ENCODE data around the gene PCDHA1. TPM values are rescaled to one million over a fixed set of nuclear protein-coding genes. Genes with fewer than 3 reads are reported as not detected.

The PCDHA1 gene
- total RNA-seq, 2 experiments from 2014 or later, result not detected

DNA sequence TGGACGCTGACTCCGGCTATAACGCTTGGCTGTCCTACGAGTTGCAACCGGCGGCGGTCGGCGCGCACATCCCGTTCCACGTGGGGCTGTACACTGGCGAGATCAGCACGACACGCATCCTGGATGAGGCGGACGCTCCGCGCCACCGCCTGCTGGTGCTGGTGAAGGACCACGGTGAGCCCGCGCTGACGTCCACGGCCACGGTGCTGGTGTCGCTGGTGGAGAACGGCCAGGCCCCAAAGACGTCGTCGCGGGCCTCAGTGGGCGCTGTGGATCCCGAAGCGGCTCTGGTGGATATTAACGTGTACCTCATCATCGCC lies 91.3 kb downstream of the PCDHA1 start:
- ATAC-seq, result no peak
- peaks cover 1% of the 10 kb centered on the region for H3K36me3 Mint-ChIP-seq
- CTCF ChIA-PET, result no interaction called here

GRCh38 chr5:140881889-140882590 lies 96.1 kb downstream of the PCDHA1 start, which contains the start of gene PCDHA13:
PCDHA13 (plus strand) TSS chr5:140882124; CDS start chr5:140882269, 145 bp downstream.
- DNase-seq (no peak), ATAC-seq (no peak)
- CTCF ChIA-PET, result no interaction called here
- no peak within 1 kb of the TSS for H3K4me3 Mint-ChIP-seq
- H3K9me3 Mint-ChIP-seq (ENCODE audit: low read depth), result peaks cover 8% of the 10 kb centered on the region
- peaks cover 4% of the 10 kb centered on the region for H3K36me3 Mint-ChIP-seq
- peaks cover 2% of the 10 kb centered on the region for H3K27me3 Mint-ChIP-seq
- no peak within 1 kb of the TSS for H3K27ac Mint-ChIP-seq
- no peaks in the 10 kb centered on the region for H3K4me1 Mint-ChIP-seq

More for the DNA sequence above, 91.3 kb downstream of the PCDHA1 start:
- Mint-ChIP-seq H3K27me3 (peaks cover 10% of the 10 kb centered on the region), H3K4me1 (no peaks in the 10 kb centered on the region), H3K9me3 (ENCODE audit: low read depth) (peaks cover 10% of the 10 kb centered on the region), H3K4me3 (no peak overlapping the region), H3K27ac (no peak overlapping the region)
- no peak for DNase-seq

DNA sequence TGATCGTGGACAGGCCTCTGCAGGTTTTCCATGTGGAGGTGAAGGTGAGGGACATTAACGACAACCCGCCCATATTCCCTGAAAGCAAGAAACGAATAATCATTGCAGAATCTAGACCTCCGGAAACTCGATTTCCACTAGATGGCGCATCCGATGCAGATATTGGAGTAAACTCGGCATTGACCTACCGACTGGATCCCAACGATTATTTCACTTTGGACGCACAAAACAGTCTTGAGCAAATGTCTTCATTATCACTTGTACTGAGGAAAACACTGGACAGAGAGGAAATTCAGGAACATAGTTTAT lies 96.6 kb downstream of the PCDHA1 start:
- Mint-ChIP-seq H3K4me3 (no peak overlapping the region), H3K36me3 (peaks cover 4% of the 10 kb centered on the region), H3K27me3 (peaks cover 2% of the 10 kb centered on the region), H3K4me1 (no peaks in the 10 kb centered on the region), H3K27ac (no peak overlapping the region), H3K9me3 (ENCODE audit: low read depth) (peaks cover 10% of the 10 kb centered on the region)
- CTCF ChIA-PET, result interaction anchor here (0.6 kb wide), 1 partner anchor 443 kb away, joined by 3 read pairs; no protein-coding TSS in a partner anchor
- DNase-seq, result no peak
- no peak for ATAC-seq

- Mint-ChIP-seq H3K27me3 (peaks cover 2% of the 10 kb centered on the region), H3K36me3 (peaks cover 3% of the 10 kb centered on the region), H3K4me3 (no peak overlapping the region), H3K4me1 (no peaks in the 10 kb centered on the region), H3K27ac (no peak overlapping the region), H3K9me3 (ENCODE audit: low read depth) (peaks cover 10% of the 10 kb centered on the region)
- no peak for ATAC-seq
- CTCF ChIA-PET, result interaction anchor here (0.6 kb wide), 1 partner anchor 443 kb away, joined by 3 read pairs; no protein-coding TSS in a partner anchor
- no peak for DNase-seq
Observed at GRCh38 chr5:140883373-140883772, 97.4 kb downstream of the PCDHA1 start.

- DNase-seq, result no peak
Observed at GRCh38 chr5:140883927-140884697, 98.2 kb downstream of the PCDHA1 start.

GRCh38 chr5:140916325-140916724 lies 130.4 kb downstream of the PCDHA1 start:
- Mint-ChIP-seq H3K27ac (no peak overlapping the region), H3K9me3 (ENCODE audit: low read depth) (peaks cover 7% of the 10 kb centered on the region), H3K4me3 (no peak overlapping the region), H3K4me1 (no peaks in the 10 kb centered on the region), H3K27me3 (no peaks in the 10 kb centered on the region), H3K36me3 (no peaks in the 10 kb centered on the region)
- DNase-seq (no peak), ATAC-seq (no peak)
- CTCF ChIA-PET, result no interaction called here

More at GRCh38 chr5:140883927-140884697, 98.2 kb downstream of the PCDHA1 start:
- peaks cover 10% of the 10 kb centered on the region for H3K9me3 Mint-ChIP-seq (ENCODE audit: low read depth)
- no peak for ATAC-seq
- H3K27me3 Mint-ChIP-seq, result peaks cover 2% of the 10 kb centered on the region
- peaks cover 3% of the 10 kb centered on the region for H3K36me3 Mint-ChIP-seq
- H3K27ac Mint-ChIP-seq, result no peak overlapping the region
- no peak overlapping the region for H3K4me3 Mint-ChIP-seq
- CTCF ChIA-PET, result no interaction called here
- no peaks in the 10 kb centered on the region for H3K4me1 Mint-ChIP-seq

DNA sequence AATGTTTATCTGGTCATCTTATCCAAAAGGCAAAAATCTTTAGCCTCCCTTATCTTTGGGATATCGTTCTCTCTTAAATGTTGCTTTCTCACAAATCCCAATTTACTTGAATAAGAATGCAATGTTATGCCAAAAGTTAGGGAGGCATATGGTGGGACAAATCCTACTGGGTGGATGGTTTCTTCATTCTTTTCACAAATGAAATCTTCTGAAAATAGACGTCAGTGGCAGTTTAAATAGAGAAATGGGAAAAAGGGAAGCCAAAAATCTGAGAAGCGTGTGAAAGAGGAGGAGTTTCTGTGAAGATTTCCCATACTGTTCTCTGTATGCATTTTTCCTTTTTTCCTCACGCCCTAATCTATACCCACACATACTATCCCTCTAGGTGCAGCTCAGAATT lies 137.7 kb downstream of the PCDHA1 start:
- peaks cover 4% of the 10 kb centered on the region for H3K9me3 Mint-ChIP-seq (ENCODE audit: low read depth)
- ATAC-seq, result no peak
- peaks cover 3% of the 10 kb centered on the region for H3K4me1 Mint-ChIP-seq
- DNase-seq, result no peak
- H3K27ac Mint-ChIP-seq, result no peak overlapping the region
- H3K4me3 Mint-ChIP-seq, result no peak overlapping the region
- CTCF ChIA-PET, result no interaction called here
- no peaks in the 10 kb centered on the region for H3K36me3 Mint-ChIP-seq
- H3K27me3 Mint-ChIP-seq, result peaks cover 23% of the 10 kb centered on the region

GRCh38 chr5:140925806-140926442 lies 140.0 kb downstream of the PCDHA1 start, which contains the start of gene PCDHAC1:
PCDHAC1 (plus strand) TSS chr5:140926299; CDS start chr5:140926893, 594 bp downstream.
- Mint-ChIP-seq H3K4me3 (no peak within 1 kb of the TSS), H3K27me3 (peaks cover 23% of the 10 kb centered on the region), H3K36me3 (no peaks in the 10 kb centered on the region), H3K4me1 (peaks cover 3% of the 10 kb centered on the region), H3K27ac (no peak within 1 kb of the TSS), H3K9me3 (ENCODE audit: low read depth) (peaks cover 4% of the 10 kb centered on the region)
- ATAC-seq (no peak), DNase-seq (no peak)
- CTCF ChIA-PET, result no interaction called here

- CTCF ChIA-PET, result no interaction called here
- H3K9me3 Mint-ChIP-seq (ENCODE audit: low read depth), result peaks cover 4% of the 10 kb centered on the region
- ATAC-seq, result no peak
- H3K27me3 Mint-ChIP-seq, result peaks cover 23% of the 10 kb centered on the region
- no peak overlapping the region for H3K4me3 Mint-ChIP-seq
- no peak for DNase-seq
- no peaks in the 10 kb centered on the region for H3K36me3 Mint-ChIP-seq
- H3K27ac Mint-ChIP-seq, result no peak overlapping the region
- H3K4me1 Mint-ChIP-seq, result peaks cover 3% of the 10 kb centered on the region
Observed at GRCh38 chr5:140926443-140927227, 140.7 kb downstream of the PCDHA1 start.

DNA sequence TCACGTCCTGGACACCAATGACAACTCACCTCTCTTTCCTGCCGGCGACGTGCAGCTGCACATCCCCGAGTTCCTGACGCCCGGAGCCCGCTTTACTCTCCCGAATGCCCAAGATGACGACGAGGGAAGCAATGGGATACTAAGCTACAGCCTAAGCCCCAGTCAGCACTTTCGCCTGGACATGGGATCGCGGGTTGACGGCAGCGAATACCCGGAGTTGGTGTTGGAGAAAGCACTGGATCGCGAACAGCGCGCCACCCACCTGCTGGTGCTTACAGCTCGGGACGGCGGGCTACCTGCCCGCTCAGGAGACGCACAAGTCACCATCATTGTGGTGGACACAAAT lies 141.3 kb downstream of the PCDHA1 start:
- peaks cover 4% of the 10 kb centered on the region for H3K9me3 Mint-ChIP-seq (ENCODE audit: low read depth)
- H3K27ac Mint-ChIP-seq, result no peak overlapping the region
- DNase-seq (no peak), ATAC-seq (no peak)
- no peaks in the 10 kb centered on the region for H3K36me3 Mint-ChIP-seq
- CTCF ChIA-PET, result no interaction called here
- peaks cover 3% of the 10 kb centered on the region for H3K4me1 Mint-ChIP-seq
- no peak overlapping the region for H3K4me3 Mint-ChIP-seq
- H3K27me3 Mint-ChIP-seq, result peaks cover 23% of the 10 kb centered on the region

- no peaks in the 10 kb centered on the region for H3K4me1 Mint-ChIP-seq
- H3K4me3 Mint-ChIP-seq, result no peak overlapping the region
- DNase-seq (no peak), ATAC-seq (no peak)
- H3K27ac Mint-ChIP-seq, result no peak overlapping the region
- H3K36me3 Mint-ChIP-seq, result no peaks in the 10 kb centered on the region
- no peaks in the 10 kb centered on the region for H3K27me3 Mint-ChIP-seq
- CTCF ChIA-PET, result no interaction called here
- H3K9me3 Mint-ChIP-seq (ENCODE audit: low read depth), result no peaks in the 10 kb centered on the region
Observed at GRCh38 chr5:140934964-140935606, 149.1 kb downstream of the PCDHA1 start.

GRCh38 chr5:140946578-140946977 lies 160.6 kb downstream of the PCDHA1 start:
- H3K4me3 Mint-ChIP-seq, result no peak overlapping the region
- H3K36me3 Mint-ChIP-seq, result no peaks in the 10 kb centered on the region
- no peaks in the 10 kb centered on the region for H3K27me3 Mint-ChIP-seq
- DNase-seq (no peak), ATAC-seq (no peak)
- H3K4me1 Mint-ChIP-seq, result no peaks in the 10 kb centered on the region
- CTCF ChIA-PET, result no interaction called here
- H3K27ac Mint-ChIP-seq, result no peak overlapping the region
- peaks cover 12% of the 10 kb centered on the region for H3K9me3 Mint-ChIP-seq (ENCODE audit: low read depth)

- H3K27ac Mint-ChIP-seq, result no peak overlapping the region
- ATAC-seq (no peak), DNase-seq (no peak)
- H3K4me1 Mint-ChIP-seq, result no peaks in the 10 kb centered on the region
- H3K9me3 Mint-ChIP-seq (ENCODE audit: low read depth), result peaks cover 8% of the 10 kb centered on the region
- no peaks in the 10 kb centered on the region for H3K36me3 Mint-ChIP-seq
- CTCF ChIA-PET, result no interaction called here
- no peak overlapping the region for H3K4me3 Mint-ChIP-seq
- H3K27me3 Mint-ChIP-seq, result no peaks in the 10 kb centered on the region
Observed at GRCh38 chr5:140951636-140952035, 165.7 kb downstream of the PCDHA1 start.
